ENCODE measurements around the gene PIP5K1B. TPM values are rescaled to one million over a fixed set of nuclear protein-coding genes. Genes with fewer than 3 reads are reported as not detected.

Gene PIP5K1B
- total and polyA plus RNA-seq, 12 donors, result 2.1 to 24.0 (median 9.7) TPM

DNA sequence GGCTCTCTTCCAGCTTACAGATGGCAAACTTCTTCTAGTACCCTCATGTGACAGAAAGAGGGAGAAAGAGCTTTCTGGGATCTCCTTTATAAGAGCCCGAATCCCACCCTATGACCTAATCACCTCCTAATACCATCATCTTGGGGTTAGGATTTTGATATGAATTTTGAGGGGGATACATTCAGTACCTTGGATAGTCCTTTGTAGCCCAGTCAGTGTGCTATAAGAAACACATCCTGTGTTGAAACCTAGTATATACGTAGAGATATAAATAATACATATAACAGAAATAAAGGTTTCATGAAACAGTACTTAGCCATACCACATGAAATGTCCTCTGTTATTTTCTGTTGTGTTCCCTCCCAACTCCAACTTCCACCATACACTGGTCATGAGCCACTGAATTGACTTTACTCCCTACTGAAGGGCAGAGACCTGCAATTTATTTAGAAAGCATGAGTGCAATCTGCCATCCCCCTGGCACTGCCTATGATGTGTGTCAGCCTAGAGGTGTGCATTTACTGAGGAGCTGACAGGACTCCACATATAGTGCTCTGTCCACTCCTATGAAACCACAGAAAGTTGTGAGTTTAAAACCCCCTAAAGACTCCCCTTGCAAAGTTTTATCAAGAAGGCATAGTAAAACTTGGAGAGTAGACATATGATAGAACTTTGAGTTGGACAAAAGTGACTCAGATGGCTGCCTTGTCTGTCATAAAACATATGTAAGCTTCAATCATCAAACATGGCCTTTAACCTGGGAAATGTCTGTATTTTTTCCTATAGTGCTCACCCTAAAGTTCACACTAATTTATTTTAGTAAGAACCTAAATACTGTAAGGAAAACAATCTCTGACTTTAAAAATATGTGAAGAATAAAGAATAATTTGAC is 12.8 kb downstream of the PIP5K1B start:
- intact Hi-C loops (cut with DNase I), result no loop called here
- no peaks in the 10 kb centered on the region for H3K27me3 ChIP-seq
- no peaks in the 10 kb centered on the region for H3K9me3 ChIP-seq (replicated peaks in 1 of 3)
- H3K4me3 ChIP-seq, result no peak overlapping the region
- H3K4me1 ChIP-seq (replicated peaks in 1 of 2), result no peaks in the 10 kb centered on the region
- H3K27ac ChIP-seq, result no peak overlapping the region
- 86 to 88% (median 87%) methylated on average over 2 of the region's 2 CpGs for WGBS, 4 donors
- TF ChIP-seq POLR2A (IDR thresholded peaks at IDR 0.05), result no peak
- TF ChIP-seq, protein P1, sequence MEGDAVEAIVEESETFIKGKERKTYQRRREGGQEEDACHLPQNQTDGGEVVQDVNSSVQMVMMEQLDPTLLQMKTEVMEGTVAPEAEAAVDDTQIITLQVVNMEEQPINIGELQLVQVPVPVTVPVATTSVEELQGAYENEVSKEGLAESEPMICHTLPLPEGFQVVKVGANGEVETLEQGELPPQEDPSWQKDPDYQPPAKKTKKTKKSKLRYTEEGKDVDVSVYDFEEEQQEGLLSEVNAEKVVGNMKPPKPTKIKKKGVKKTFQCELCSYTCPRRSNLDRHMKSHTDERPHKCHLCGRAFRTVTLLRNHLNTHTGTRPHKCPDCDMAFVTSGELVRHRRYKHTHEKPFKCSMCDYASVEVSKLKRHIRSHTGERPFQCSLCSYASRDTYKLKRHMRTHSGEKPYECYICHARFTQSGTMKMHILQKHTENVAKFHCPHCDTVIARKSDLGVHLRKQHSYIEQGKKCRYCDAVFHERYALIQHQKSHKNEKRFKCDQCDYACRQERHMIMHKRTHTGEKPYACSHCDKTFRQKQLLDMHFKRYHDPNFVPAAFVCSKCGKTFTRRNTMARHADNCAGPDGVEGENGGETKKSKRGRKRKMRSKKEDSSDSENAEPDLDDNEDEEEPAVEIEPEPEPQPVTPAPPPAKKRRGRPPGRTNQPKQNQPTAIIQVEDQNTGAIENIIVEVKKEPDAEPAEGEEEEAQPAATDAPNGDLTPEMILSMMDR (IDR thresholded peaks at IDR 0.05), result no peak
- H3K36me3 ChIP-seq (replicated peaks in 1 of 2), result no peaks in the 10 kb centered on the region
- DNase-seq, result no peak

DNA sequence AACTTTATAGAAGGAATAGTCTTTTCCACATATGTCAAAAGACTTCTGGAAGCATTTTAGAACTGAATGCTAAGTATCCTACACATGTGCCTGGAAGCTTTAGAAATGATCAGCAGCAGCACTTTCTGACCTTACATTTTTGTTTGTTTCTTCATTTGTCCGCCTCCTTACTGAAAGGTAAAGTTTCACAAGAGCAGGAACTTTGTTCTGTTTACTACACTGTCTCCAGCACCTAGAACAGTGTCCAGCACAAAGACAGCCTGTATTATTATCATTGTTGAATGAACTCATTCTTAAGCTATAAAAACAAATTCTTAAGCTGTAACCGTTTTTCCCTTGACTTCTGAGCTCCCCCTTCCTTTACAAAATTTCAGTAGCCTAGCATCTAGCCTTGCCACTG is 14.8 kb downstream of the PIP5K1B start:
- no peak for DNase-seq
- no peak overlapping the region for H3K27ac ChIP-seq
- no peaks in the 10 kb centered on the region for H3K9me3 ChIP-seq (replicated peaks in 1 of 3)
- TF ChIP-seq POLR2A (IDR thresholded peaks at IDR 0.05), result no peak
- TF ChIP-seq, protein P1 (IDR thresholded peaks at IDR 0.05), result no peak
- intact Hi-C loops (cut with DNase I), result no loop called here
- no peak overlapping the region for H3K4me3 ChIP-seq
- WGBS, 4 donors, result 49 to 62% (median 55%) methylated on average over 2 of the region's 2 CpGs
- no peaks in the 10 kb centered on the region for H3K36me3 ChIP-seq (replicated peaks in 1 of 2)
- no peaks in the 10 kb centered on the region for H3K4me1 ChIP-seq (replicated peaks in 1 of 2)
- no peaks in the 10 kb centered on the region for H3K27me3 ChIP-seq

DNA sequence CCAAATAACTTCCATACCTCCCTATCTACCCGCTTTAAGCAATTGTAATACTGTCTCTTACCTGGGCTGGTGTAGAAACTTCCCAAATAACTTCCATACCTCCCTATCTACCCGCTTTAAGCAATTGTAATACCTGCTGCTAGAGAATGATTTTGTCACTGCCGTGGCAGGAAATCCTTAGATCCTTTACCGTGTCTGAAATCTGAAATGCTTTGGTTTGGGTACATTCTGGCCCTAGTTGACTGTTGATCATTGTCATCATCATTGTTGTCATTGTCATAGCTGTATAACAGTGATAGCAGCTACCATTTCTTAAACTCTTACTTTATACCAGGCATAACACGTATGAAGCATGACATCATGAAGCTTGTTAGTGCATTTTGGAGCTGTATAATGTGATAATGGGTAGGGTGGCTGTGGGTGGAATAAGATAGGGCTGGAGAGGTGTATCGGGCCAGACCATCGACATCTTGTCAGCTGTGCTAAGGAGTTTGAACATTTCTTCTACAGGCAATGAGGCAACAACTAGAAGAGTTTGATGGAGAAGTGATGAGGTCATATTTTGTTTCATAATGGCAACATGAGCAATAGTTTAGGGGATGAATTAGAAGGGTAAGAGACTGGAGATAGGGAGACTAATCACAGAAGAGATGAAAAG is 15.7 kb downstream of the PIP5K1B start:
- Histone ChIP-seq H3K9me3 (replicated peaks in 1 of 3) (no peaks in the 10 kb centered on the region), H3K4me1 (replicated peaks in 1 of 2) (no peaks in the 10 kb centered on the region), H3K27me3 (no peaks in the 10 kb centered on the region), H3K27ac (no peak overlapping the region), H3K4me3 (no peak overlapping the region), H3K36me3 (replicated peaks in 1 of 2) (no peaks in the 10 kb centered on the region)
- TF ChIP-seq POLR2A (IDR thresholded peaks at IDR 0.05), result no peak
- TF ChIP-seq, protein P1 (IDR thresholded peaks at IDR 0.05), result no peak
- no peak for DNase-seq
- WGBS, 4 donors, result 88 to 93% (median 91%) methylated on average over 7 of the region's 7 CpGs
- intact Hi-C loops (cut with DNase I), result no loop called here

DNA sequence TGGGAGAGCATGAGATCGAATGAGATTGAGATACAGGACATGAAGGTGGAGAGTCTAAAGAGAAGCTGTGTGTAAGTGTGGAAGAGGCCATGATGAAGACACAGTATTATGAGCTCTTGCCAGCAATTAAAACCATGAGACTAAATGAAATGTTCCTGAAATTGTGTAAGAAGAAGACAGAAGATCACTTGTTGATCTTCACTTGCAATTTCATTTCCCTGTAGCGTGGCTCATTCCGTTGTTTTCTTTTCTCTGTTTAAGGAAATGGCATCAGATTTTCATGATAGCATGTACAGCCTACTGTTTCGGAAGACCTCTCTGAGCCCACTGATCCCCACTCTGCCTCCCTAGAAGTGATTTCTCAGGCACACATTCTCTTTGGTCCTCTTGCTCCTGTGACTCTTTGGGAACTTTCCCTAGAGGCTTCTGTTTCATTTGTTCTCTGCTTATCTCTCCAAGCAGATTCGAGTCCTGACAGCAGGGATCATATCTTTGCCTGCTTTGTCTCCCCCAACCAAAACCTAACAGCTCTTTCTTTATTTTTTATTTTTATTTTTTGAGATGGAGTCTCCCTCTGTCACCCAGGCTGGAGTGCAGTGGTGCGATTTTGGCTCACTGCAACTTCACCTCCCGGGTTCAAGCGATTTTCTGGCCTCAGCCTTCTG is 16.8 kb downstream of the PIP5K1B start:
- H3K9me3 ChIP-seq (replicated peaks in 1 of 3), result no peaks in the 10 kb centered on the region
- no peaks in the 10 kb centered on the region for H3K4me1 ChIP-seq (replicated peaks in 1 of 2)
- H3K27ac ChIP-seq, result no peak overlapping the region
- WGBS, 4 donors, result 89 to 91% (median 90%) methylated on average over 8 of the region's 8 CpGs
- DNase-seq, result no peak
- intact Hi-C loops (cut with DNase I), result no loop called here
- H3K27me3 ChIP-seq, result no peaks in the 10 kb centered on the region
- no peak for TF ChIP-seq POLR2A (IDR thresholded peaks at IDR 0.05)
- TF ChIP-seq, protein P1 (IDR thresholded peaks at IDR 0.05), result no peak
- no peaks in the 10 kb centered on the region for H3K36me3 ChIP-seq (replicated peaks in 1 of 2)
- no peak overlapping the region for H3K4me3 ChIP-seq
